HCT116 (cell line): ENCODE data around the gene TOMM34. TPM values are rescaled to one million over a fixed set of nuclear protein-coding genes. Genes with fewer than 3 reads are reported as not detected.

ENCODE experiments used
- ATAC-seq: fragments of 200-7000 bp; cut with Tn5 transposase; 2 replicates; pipeline ENCODE4 v1.9.1; 2020; ENCODE audit warnings: mild to moderate bottlenecking, moderate library complexity
- BruUV-seq: library from RNA; stranded (reverse); fragments of 400-500 nt; replicated peaks from 2 replicates; lab custom pipeline; 2021; lab: Mats Ljungman, UMichigan
- CTCF ChIA-PET: fragments of 300-600 bp; sonication (Branson Sonifier 250); formaldehyde crosslinking; loops from one replicate; lab custom pipeline; 2021; ENCODE audit warnings: antibody characterized with exemption; lab: Charles Lee
- POLR2A ChIA-PET: fragments of 300-600, 350-600 bp; sonication (Branson Sonifier 250); formaldehyde crosslinking; loops from one replicate; lab custom pipeline; 2021; ENCODE audit warnings: antibody characterized with exemption; lab: Charles Lee
- RAD21 ChIA-PET, 2 experiments: fragments of 300-600 bp; sonication (Branson Sonifier 250); formaldehyde crosslinking; loops; one replicate each; lab custom pipeline; 2023; ENCODE audit warnings: low total read pairs in 2 of 2; ENCODE audit not compliant: uncharacterized antibody in 2 of 2, unreplicated experiment in 2 of 2, low non-redundant PET in 1 of 2; lab: Charles Lee
- DNase-seq: peaks from one replicate; pipeline ENCODE4 v3.0.0-alpha.2; 2010; ENCODE audit warnings: low read depth, low spot score
- H2AFZ ChIP-seq: fragments of 200-600 bp; shearing (Covaris generic), sonication (generic); 2 replicates; pipeline ENCODE4 v1.6.1; 2017; ENCODE audit warnings: low read depth, mixed run types, mixed read lengths, antibody characterized with exemption, low read length; ENCODE audit not compliant: poor library complexity, severe bottlenecking
- H3K27ac ChIP-seq: 2 replicates; pipeline ENCODE4 v1.5.1; 2012; ENCODE audit warnings: low read depth, low read length
- H3K27me3 ChIP-seq: fragments of 200-600 bp; sonication (generic); 2 replicates; pipeline ENCODE4 v1.6.1; 2016; ENCODE audit warnings: mixed run types, low read length, mixed read lengths; ENCODE audit not compliant: insufficient read depth
- H3K36me3 ChIP-seq, 2 experiments: fragments of 200-500 bp in 1 of 2; fragments of 200-600 bp in 1 of 2; sonication (Bioruptor generic) in 1 of 2; sonication (generic) in 1 of 2; 2 replicates each; pipeline versions ENCODE4 v1.5.1 to v1.6.1; 2014 to 2016; ENCODE audit warnings: low read length in 2 of 2, inconsistent platforms in 1 of 2, mixed read lengths in 1 of 2, mixed run types in 1 of 2; ENCODE audit not compliant: insufficient read depth in 2 of 2, control insufficient read depth in 1 of 2
- H3K4me1 ChIP-seq, 2 experiments: fragments of 200-600 bp in 1 of 2; sonication (generic) in 1 of 2; 2 replicates each; pipeline versions ENCODE4 v1.5.1 to v1.6.1; 2012 to 2017; ENCODE audit warnings: low read length in 2 of 2, inconsistent platforms in 1 of 2, mild to moderate bottlenecking in 1 of 2, mixed read lengths in 1 of 2, mixed run types in 1 of 2, moderate library complexity in 1 of 2; ENCODE audit not compliant: insufficient read depth in 2 of 2, control insufficient read depth in 1 of 2
- H3K4me2 ChIP-seq: fragments of 200-600 bp; sonication (generic); 2 replicates; pipeline ENCODE4 v1.6.1; 2017; ENCODE audit warnings: mixed run types, low read length, mixed read lengths
- H3K4me3 ChIP-seq, 2 experiments: fragments of 200-600 bp in 1 of 2; sonication (generic) in 1 of 2; replicated peaks in 1 of 2; 2 replicates each; pipeline ENCODE4 v1.5.1; 2011 to 2016; ENCODE audit warnings: low read length in 2 of 2, control low read depth in 1 of 2, low read depth in 1 of 2, mild to moderate bottlenecking in 1 of 2, mixed read lengths in 1 of 2, mixed run types in 1 of 2
- H3K79me2 ChIP-seq: fragments of 200-600 bp; sonication (generic); 2 replicates; pipeline ENCODE4 v1.6.1; 2017; ENCODE audit warnings: mild to moderate bottlenecking, mixed run types, low read length, moderate library complexity, mixed read lengths; ENCODE audit not compliant: insufficient read depth
- H3K9ac ChIP-seq: fragments of 200-600 bp; sonication (generic); 2 replicates; pipeline ENCODE4 v1.6.1; 2016; ENCODE audit warnings: low read length, mixed read lengths
- H3K9me2 ChIP-seq: fragments of 200-600 bp; sonication (generic), shearing (Covaris generic); 2 replicates; pipeline ENCODE4 v1.6.1; 2017; ENCODE audit warnings: mixed run types, mild to moderate bottlenecking, moderate library complexity; ENCODE audit not compliant: insufficient read depth
- H3K9me3 ChIP-seq, 2 experiments: fragments of 200-500 bp in 1 of 2; fragments of 200-600 bp in 1 of 2; sonication (Bioruptor generic) in 1 of 2; sonication (generic) in 1 of 2; 2 replicates each; pipeline ENCODE4 v1.6.1; 2014 to 2017; ENCODE audit warnings: low read length in 2 of 2, mixed read lengths in 2 of 2, inconsistent platforms in 1 of 2, low read depth in 1 of 2, mild to moderate bottlenecking in 1 of 2, mixed run types in 1 of 2, moderate library complexity in 1 of 2; ENCODE audit not compliant: control insufficient read depth in 1 of 2, insufficient read depth in 1 of 2
- H4K20me1 ChIP-seq: fragments of 200-600 bp; sonication (generic), shearing (Covaris generic); 2 replicates; pipeline ENCODE4 v1.6.1; 2017; ENCODE audit warnings: mixed run types, mild to moderate bottlenecking, moderate library complexity; ENCODE audit not compliant: insufficient read depth
- ATF3 ChIP-seq: IDR thresholded peaks from 2 replicates; pipeline ENCODE4 v1.6.1; 2012
- CTCF ChIP-seq, 3 experiments: fragments of 200-600 bp in 1 of 3; sonication (generic) in 1 of 3; IDR thresholded peaks in 2 of 3; conservative IDR thresholded peaks in 1 of 3; 2 replicates each; pipeline ENCODE4 v1.5.1; 2012 to 2017; ENCODE audit warnings: low read depth in 2 of 3, low read length in 2 of 3, antibody characterized with exemption in 1 of 3, borderline replicate concordance in 1 of 3, control low read depth in 1 of 3, mild to moderate bottlenecking in 1 of 3, mixed read lengths in 1 of 3, mixed run types in 1 of 3, moderate library complexity in 1 of 3; ENCODE audit not compliant: insufficient read depth in 1 of 3
- ELF1 ChIP-seq: IDR thresholded peaks from 2 replicates; pipeline ENCODE4 v1.6.1; 2012; ENCODE audit warnings: low read depth, borderline replicate concordance
- SP1 ChIP-seq: IDR thresholded peaks from 2 replicates; pipeline ENCODE4 v1.6.1; 2012; ENCODE audit warnings: low read depth
- YY1 ChIP-seq: IDR thresholded peaks from 2 replicates; pipeline ENCODE4 v1.6.1; 2011; ENCODE audit warnings: low read length, low read depth, moderate library complexity, mild to moderate bottlenecking; ENCODE audit not compliant: insufficient replicate concordance; ENCODE audit errors: extremely low read depth
- ZFX ChIP-seq: fragments of 450-650 bp; IDR thresholded peaks from 2 replicates; pipeline ENCODE4 v1.6.1; 2017
- intact Hi-C: fragments of 100-400 bp; cut with micrococcal nuclease; formaldehyde crosslinking; loops from 2 replicates; pipeline ENCODE4 v1.10.0; 2022
- total RNA-seq: library from RNA; stranded (reverse); gene quantifications from one replicate; pipeline ENCODE4 v1.2.1, GENCODE V29; 2021; ENCODE audit not compliant: unreplicated experiment

TOMM34 gene
- total RNA-seq, 1 experiment from 2014 or later = 51.7 TPM

- peaks cover 19% of the 10 kb centered on the region for H3K79me2 ChIP-seq
- ChIA-PET RAD21 (no interaction called here), POLR2A (interaction anchor here (0.6 to 1.5 kb wide), 9 partner anchors 9 to 820 kb away, joined by 3 to 6 read pairs (median 4); partner anchors contain the start of gene YWHAB), CTCF (interaction anchor here (0.6 to 1.5 kb wide), 4 partner anchors 13 to 162 kb away, joined by 3 to 5 read pairs (median 3); no protein-coding TSS in a partner anchor)
- H4K20me1 ChIP-seq = no peaks in the 10 kb centered on the region
- H3K36me3 ChIP-seq = peaks cover 49% of the 10 kb centered on the region in 2 experiments
- intact Hi-C loops = no loop called here
- H3K4me1 ChIP-seq = peaks cover 12 to 17% of the 10 kb centered on the region in 2 experiments; a peak in 3 of 4 replicates
- ATAC-seq (no peak; the same call in 1 of the 2 replicates), DNase-seq (no peak)
- no peak overlapping the region for H2AFZ ChIP-seq
- H3K9me2 ChIP-seq = no peaks in the 10 kb centered on the region
- H3K4me3 ChIP-seq = peak overlapping the region; percentile 67 to 97
- no peaks in the 10 kb centered on the region for H3K27me3 ChIP-seq
- H3K27ac ChIP-seq = peak overlapping the region; percentile 61
- peak overlapping the region; percentile 77 for H3K9ac ChIP-seq
- H3K4me2 ChIP-seq = peak overlapping the region; percentile 93
- TF ChIP-seq CTCF (IDR thresholded peaks at IDR 0.05 in 2 of 3, conservative IDR thresholded peaks at IDR 0.05 in 1 of 3; ENCODE audit: borderline replicate concordance in 1 of 3, insufficient read depth in 1 of 3, low read depth in 2 of 3, low read length in 2 of 3) (no peak), ATF3 (no peak), YY1 (no peak), SP1 (no peak), ZFX (no peak), ELF1 (no peak)
- no TSS peak for BruUV-seq
- no peaks in the 10 kb centered on the region for H3K9me3 ChIP-seq
Measured at GRCh38 chr20:44908987-44909871, 51.0 kb downstream of the TOMM34 start.
